Cerebellar cortex (tissue), 1 donor: ENCODE results near the gene CTIF.

Experiments
- DNase-seq: peaks from one replicate; pipeline ENCODE4 v3.0.0-alpha.2; 2015; ENCODE audit warnings: low spot score

Gene CTIF

GRCh38 chr18:48886520-48887293, 347.9 kb downstream of the CTIF start:
- DNase-seq = no peak

GRCh38 chr18:48887294-48887904, 348.6 kb downstream of the CTIF start:
- DNase-seq = no peak

DNA sequence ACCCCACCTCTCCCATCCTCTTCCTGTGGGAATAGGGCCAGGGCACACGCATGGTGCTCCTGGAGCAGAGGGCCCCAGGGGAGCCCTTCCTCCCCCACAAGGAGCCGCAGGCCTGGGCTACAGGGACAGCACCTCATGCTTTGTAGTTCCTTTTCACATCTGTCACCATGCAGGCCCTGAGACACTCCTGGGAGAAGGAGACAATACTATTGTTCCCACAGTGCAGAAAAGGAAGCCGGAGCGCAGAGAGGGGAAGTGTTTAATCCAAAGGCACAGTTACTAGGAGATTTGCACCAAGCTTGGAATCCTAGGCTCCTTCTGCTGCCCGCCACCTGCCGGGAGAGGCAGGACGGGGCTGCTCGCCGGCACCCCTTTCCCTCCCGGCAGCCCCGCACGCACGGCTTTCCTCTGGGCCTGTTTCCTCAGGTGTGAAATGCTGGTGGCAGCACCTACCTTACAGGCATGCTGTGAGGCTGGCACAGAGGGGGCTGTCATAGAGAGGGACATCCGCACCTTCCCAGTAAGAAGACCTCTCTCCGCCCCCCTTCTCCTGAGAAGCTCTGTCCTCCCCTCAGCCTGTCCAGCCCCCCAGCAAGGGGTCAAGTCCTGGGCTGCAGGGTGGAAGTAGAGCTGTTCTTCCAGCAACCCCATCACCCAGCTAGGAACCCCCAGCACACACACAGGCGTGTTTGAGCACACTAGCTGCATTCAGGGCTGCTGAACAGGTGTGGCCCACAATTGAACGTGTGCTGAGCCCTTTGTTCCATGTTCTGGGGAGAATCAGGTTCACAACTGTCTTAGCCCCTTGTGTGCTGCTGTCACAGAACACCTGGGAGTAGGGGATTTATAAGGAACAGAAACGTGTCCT, 349.3 kb downstream of the CTIF start:
- no peak for DNase-seq

GRCh38 chr18:48888773-48889080, 349.9 kb downstream of the CTIF start:
- no peak for DNase-seq

- DNase-seq = no peak
Observed at GRCh38 chr18:48889115-48889941, 350.5 kb downstream of the CTIF start.

- DNase-seq = peak; percentile 24
Observed at GRCh38 chr18:48889981-48890762, 351.3 kb downstream of the CTIF start.

- DNase-seq = no peak
Observed at GRCh38 chr18:48891721-48892120, 352.9 kb downstream of the CTIF start.

DNA sequence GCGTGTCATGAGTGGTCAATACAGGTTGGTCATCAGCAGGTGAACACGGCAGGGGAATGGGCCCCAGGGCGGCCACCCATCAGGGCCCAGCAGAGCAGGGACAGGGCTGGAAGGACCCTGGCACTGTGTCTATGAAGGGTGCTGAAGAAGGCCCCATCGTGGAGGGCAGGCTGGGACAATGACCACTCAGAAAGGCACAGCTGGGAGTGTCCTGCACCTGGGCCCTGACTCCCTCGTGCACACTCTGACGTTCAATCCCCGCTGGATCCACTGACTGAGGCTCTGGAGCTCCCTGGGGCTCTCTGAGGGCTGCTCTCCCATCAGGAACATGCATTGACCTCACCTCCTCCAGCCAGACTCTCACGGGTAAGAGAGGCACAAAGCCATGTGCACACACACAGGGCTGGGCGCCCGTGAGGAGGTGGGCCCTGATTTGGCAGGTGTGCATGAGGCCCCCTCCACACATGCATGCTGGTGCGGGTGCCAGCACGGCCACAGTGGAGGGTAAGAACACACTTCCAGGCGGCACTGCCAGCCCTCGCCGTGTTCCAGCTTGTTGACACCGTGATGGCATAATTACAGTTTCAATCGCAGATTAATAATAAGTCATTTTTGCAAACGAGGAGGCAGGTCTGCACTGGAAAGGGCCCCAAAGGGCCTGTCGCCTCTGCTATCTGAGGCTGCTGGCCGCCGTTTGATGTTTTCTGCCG, 353.5 kb downstream of the CTIF start:
- DNase-seq = no peak

- DNase-seq = no peak
Observed at GRCh38 chr18:48893061-48893607, 354.3 kb downstream of the CTIF start.

- no peak for DNase-seq
Observed at GRCh38 chr18:48893608-48894600, 355.1 kb downstream of the CTIF start.

DNA sequence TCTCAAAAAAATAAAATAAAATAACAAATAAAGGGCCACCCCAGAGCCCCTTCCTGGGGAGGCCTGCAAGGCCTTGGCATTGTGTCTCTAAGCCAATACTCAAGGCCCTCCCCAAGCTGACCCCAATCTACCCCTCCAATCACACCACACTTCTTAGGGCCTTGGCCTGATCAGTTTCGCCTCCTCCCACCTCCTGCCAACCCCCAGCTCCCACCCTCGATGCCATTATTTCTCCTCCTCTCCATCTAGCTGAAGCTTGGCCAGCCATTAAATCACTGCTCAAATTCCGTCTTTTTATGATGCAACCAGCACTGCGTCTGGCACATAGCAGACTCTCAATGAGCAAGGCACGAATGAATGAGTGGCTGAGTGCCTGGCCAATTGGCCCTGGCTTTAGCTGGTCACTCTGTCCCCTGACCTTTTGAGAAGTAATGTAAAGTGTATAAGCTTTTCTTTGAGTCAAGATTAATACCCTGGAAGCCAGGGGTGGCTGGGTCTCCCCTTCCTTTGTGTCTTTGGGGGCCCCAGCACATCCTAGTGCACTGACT, 356.0 kb downstream of the CTIF start:
- no peak for DNase-seq

DNA sequence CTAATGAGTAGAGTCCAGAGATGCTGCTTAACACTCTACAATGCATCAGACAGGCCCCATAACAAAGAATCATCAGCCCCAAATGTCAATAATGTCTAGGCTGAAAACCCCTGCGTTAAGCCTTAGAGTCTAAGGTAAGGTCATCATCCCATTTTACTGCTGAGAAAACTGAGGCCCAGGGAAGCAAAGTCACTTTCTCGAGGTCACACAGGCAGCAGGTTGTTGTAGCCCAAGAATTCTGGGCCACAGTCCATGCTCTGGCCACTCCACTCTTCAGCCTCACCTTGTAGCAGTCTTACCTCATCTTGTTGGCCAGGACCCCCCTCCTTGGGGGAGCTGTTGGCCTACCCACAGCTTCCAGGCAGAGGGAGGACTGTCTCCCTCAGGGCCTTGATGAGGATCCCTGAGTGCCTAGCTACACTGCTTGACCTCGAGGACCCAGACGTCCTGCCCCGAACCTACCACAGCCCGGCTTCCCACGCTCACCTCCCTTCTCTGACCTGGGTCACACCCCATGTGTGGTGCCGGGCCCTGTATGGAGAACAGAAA, 357.6 kb downstream of the CTIF start:
- no peak for DNase-seq

DNA sequence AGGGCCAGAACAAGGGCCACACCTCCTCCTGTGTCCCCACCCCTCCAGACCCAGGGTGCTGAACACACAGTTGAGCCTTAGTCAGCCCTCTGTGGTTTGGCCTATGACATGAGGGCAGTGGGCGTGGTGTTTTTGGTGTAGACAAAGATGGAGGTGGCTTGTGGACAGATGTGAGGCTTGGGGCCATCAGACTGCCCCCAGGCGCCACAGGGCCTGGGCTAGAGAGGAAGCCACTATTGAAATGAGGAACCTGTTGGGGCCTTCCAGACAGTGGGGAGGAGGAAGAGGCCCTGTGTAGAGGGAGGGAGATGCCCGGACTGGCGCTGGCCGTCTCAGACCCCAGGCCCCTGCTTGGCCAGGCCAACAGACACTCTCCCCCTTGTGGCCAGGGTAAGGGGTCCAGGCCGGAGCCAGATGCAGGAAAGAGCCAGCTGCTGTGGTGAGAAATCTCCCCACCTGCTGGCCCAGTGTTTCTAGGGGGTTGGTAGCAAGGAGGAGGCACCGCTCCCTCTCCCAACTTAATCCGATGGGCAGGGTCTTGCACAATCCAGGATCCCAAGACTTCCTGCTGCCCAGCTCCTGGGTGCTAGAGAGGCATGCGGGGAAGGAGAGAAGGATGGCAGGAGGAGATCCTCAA, 358.2 kb downstream of the CTIF start:
- peak; percentile 43 for DNase-seq

DNA sequence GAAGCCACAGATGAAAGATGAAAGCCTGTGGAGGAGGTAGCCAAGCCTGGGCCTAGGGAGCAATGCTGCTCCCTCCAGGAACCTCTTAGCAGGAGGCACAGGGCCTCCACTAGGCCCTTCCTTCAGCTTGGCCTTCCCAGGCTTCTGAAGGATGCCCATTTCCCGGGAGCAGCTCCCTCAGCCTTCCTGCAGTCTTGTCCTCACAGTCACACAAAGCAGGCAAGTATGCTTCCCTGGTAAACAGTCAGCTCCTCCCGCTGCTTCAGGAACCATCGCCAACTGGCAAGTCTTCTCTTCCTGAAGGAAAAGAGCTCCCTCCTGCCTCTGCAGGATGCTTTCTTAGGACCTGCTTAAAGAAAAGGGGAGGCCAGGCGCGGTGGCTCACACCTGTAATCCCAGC, 358.7 kb downstream of the CTIF start:
- peak; percentile 79 for DNase-seq

DNA sequence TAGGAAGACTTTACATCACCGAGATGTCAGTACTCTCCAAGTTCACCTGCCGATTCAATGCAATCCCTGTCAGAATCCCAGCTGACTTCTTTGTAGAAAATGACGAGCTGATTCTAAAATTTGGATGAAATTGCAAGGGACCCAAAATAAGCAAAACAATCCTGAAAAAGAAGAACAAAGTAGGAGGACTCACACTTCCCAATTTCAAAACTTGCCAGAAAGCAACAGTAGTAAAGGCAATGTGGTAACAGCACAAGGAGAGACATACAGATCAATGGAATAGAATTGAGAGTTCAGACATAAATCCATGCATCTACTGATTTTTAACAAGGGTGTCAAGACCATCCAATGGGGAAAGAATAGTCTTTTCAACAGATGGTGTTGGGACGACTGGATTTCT, 359.7 kb downstream of the CTIF start:
- no peak for DNase-seq

DNA sequence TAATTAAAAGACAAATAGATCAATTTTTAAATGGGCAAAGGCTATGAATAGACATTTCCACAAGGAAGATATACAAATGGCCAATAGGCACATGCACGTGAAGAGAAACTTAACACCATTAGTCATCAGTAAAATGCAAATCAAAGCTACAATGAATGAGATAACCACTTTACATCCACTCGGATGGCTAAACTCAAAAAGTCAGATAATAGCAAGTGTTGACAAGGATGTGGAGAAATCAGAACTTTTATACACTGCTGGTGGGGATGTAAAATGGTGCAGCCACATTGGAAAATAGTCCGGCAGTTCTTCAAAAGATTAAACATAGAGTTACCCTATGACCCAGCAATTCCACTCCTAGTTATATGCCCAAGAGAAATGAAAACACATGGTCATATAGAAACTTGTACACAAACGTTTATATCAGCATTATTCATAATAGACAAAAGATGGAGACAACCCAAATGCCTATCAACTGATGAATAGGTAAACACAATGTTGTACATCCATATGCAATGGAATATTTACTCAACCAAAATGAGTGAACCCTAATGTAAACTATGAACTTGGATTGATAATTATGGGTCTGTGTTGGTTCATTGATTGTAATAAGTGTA, 360.8 kb downstream of the CTIF start:
- DNase-seq = no peak

DNA sequence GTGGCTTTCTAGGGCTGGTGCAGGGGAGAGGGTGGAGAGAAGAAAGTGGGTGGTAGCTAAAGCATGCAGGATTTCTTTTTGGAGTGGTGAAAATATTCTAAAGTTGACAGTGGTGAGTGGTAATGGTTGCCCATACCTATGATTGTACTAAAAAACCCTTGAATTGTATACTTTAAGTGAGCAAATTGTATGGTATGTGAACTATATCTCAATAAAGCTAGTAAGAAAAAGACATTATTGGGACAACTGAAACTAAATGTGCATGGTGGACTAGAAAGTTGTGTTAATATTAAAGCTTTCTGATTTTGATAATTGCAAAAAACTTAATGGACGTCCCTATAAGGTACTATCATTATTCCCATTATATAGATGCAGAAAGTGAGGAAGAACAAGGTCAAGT, 361.6 kb downstream of the CTIF start:
- no peak for DNase-seq
